ENCODE measurements around the gene PLD6.
A peak's percentile ranks its signal among the peaks of the same experiment; 100 is the strongest.
"Not testable (repeated sequence)": the region's sequence is repeated elsewhere in the genome, so short reads cannot be mapped to it uniquely, and the experiment has no call there.

Gene PLD6, protein sequence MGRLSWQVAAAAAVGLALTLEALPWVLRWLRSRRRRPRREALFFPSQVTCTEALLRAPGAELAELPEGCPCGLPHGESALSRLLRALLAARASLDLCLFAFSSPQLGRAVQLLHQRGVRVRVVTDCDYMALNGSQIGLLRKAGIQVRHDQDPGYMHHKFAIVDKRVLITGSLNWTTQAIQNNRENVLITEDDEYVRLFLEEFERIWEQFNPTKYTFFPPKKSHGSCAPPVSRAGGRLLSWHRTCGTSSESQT

DNA sequence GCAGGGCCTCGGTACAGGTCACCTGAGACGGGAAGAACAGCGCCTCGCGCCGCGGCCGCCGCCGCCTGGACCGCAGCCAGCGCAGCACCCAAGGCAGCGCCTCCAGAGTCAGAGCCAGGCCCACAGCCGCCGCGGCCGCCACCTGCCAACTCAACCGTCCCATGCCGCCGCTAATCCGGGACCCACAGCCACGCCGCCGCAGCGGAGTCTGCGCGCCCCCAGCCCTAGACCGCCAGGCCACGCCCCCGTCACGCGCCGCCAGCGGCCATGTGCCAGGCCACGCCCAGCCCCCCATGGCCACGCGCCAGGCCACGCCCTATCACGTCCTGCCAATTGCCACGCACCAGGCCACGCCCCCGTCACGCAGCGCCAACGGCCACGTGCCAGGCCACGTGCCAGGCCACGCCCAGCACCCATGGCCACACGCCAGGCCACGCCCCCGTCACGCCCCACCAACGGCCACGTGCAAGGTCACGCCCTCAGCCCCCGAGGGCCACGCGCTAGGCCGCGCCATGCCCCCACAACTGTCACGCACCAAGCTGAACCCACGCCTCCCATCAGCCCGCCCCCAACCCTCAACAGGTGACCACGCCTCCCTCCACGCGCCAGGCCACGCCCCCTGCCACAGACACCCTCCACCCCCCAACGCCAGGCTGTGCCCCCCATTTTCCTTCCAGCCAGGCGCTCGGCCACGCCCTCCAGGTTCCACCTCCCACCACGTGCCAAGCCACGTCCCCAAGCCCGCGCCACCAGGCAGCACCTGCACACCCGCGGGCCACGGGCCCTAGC is at the start of gene PLD6:
TSS of gene PLD6 (minus strand) at position 210 of the 789 bp plus-strand sequence. CDS start at position 163, 47 bp downstream.
- peak; percentile 91 for DNase-seq

DNA sequence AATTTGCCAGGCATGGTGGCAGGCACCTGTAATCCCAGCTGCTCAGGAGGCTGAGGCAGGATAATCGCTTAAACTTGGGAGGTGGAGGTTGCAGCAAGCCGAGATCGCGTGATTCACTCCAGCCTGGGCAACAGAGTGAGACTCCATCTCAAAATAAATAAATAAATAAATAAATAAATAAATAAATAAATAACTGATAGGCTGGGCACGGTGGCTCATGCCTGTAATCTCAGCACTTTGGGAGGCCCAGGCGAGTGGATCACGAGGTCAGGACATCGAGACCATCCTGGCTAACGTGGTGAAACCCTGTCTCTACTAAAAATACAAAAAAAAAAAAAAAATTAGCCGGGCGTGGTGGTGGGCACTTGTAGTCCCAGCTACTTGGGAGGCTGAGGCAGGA is 49.6 kb upstream of the PLD6 start:
- DNase-seq, result not testable (repeated sequence)

DNA sequence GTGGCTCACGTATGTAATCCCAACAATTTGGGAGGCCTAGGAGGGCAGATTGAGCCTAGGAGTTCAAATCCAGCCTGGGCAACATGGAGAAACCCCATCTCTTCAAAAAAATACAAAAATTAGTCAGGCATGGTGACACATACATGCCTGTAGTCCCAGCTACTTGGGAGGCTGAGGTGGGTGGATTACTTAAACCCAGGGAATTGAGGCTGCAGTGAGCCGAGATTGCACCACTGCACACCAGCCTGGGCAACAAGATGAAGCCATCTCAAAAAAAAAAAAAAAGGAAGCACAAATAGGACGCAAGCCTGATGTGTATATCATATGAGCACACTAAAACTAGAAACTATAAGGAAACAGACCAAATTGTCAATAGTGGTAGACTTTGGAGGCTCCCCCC is 47.9 kb upstream of the PLD6 start:
- no peak for DNase-seq

DNA sequence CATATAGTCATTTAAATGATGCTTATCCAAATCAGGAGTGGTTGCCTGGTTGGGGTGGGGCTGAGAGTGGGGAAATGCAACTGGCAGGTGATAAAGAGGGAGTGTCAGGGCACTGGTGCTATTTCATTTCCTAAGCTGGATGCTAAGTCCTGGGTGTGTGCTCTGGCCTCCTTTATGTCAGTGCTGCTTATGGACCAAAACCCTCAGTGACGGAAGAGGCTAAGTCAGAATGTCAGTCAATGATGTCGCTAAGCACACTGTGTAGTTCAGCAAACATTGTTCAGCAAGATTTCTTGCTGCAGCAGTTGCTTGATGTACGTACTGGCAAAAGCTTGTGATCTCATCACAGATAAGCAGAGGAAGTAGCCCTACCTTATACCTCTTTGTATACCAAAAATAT is 47.3 kb upstream of the PLD6 start:
- DNase-seq, result no peak

DNA sequence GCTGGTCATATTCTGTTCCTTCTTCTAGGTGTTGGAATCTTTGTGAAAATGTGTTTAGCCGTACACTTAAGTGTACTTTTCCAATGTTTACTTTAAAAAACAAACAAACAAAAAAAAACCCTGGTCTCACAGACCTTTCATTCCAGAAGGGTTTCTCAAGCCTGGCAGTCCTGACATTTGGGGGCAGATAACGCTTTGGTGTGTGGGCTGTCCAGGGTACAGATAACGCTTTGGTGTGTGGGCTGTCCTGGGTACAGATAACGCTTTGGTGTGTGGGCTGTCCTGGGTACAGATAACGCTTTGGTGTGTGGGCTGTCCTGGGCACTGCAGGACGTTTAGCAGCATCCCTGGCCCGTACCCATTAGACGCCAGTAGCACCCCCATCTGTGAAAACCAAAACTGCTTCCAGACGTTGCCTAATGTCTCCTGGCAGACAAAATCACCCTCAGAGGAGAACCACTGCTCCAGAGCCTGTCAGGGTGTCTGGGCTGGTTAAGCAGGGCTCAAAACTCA is 46.1 kb upstream of the PLD6 start:
- DNase-seq, result no peak

DNA sequence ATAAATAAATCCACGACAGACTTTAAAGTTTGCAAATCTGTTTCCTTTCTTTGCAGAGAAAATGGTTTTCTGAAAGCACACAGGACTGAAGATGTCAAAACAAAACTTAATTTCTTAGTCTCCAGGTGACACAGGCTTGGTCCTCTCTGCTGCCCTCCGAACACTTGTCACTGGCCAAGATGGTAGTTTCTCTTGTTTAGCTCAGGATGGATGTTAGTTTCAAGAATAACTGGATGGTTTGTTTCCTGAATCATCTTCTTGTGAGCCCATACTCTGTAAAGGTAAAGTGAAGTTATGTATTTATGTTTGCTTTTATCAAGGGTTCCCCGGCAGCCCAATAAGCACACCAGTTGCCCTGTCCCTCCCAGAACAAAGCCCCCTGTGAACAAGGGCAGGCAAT is 40.7 kb upstream of the PLD6 start:
- no peak for DNase-seq

DNA sequence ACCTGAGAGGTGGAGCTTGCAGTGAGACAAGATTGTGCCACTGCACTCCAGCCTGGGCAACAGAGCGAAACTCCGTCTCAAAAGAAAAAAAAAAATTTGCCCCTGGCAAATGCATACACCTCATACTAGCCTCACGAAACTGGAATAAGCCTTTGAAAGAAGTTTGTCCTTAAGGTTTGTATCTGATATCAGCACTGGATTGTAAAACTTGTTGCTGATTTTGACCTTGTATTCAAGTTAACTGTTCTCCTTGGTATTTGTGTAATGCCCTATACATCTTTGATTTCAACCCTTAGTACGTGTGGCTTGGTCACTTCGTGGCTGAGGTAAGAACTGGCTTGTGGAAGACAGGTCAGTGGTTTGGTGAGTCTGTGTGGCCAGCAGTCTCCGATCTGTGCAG is 37.0 kb upstream of the PLD6 start:
- DNase-seq, result no peak

DNA sequence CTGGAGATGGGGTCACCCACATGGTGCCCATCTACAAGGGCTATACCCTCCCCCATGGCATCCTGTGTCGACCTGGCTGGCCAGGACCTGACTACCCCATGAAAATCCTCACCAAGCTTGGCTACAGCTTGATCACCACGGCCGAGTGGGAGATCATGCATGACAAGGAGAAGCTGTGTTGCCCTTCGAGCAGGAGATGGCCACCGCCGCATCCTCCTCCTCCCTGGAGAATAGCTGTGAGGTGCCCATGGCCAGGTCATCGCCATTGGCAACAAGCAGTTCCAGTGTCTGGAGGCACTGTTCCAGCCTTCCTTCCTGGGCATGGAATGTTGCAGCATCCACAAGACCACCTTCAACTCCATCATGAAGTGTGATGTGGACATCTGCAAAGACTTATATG is 36.1 kb upstream of the PLD6 start:
- no peak for DNase-seq

DNA sequence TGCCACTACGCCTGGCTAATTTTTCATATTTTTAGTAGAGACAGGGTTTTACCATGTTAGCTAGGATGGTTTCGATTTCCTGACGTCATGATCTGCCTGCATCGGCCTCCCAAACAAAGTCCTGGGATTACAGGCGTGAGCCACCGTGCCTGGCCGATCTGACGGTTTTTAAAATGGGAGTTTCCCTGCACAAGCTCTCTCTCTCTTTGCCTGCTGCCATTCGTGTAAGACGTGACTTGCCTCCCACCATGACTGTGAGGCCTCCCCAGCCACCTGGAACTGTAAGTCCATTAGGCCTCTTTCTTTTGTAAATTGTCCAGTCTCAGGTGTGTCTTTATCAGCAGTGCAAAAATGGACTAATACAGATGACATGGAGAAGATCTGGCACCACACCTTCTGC is 35.5 kb upstream of the PLD6 start:
- DNase-seq, result no peak

DNA sequence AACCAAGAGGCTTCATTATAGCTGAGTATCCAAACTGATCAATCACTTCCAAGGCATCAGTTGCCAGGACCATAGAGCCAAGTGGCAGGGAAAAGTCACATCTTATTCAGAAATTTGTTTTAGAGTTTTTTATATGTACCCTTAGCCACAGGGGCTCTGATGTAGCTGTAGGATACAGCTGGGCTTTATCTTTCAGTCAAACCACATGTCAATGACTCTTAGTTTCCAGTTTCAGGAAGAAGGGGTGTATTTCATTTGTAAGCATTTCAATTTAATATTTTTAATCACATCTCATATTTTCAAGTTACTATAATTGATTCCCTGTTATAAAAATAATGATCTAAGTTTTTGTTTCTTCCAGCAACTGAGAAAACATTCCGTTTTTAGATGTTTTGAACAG is 33.7 kb upstream of the PLD6 start:
- DNase-seq, result no peak

DNA sequence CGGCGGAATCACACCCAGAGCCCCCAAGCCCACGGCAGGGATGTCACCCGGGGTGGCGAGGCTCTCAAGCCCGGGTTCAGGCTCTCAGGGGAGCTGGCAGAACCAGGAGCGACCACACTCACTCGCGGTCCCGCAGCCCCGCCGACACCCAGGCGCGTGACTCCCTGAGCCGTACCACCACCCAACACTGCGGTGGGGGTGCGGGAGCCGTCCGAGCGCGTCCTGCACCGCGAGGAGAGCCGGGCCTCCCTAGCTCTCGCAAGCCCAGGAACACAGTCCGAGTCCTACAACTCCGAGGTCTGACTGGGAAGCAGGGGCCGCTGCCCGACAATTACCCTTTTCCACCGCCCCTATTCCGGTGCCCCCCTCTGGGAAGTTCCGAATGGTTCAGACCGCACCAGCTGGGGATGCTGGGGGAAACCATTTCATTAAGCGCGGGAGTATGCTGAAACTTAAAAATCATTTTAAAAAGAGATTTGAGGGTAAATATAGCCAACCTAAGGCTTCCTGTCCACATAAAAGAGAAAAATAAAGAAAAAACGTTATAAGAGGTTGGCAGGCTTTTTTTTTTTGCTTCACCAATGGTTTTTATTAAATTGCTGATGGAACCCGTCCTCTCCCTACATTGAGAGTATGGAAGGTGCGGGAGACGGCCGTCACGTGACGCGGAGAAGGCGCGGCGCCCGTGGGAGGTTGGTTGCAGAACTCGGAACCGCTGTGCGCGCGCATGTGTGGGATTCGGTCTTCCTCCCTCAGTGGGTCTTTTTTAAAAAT is 31.1 kb upstream of the PLD6 start, which contains the start of gene FLCN:
TSS of gene FLCN (minus strand) at position 143 of the 774 bp plus-strand sequence. CDS start 9,031 bp downstream, outside the sequence.
- peak; percentile 93 for DNase-seq

DNA sequence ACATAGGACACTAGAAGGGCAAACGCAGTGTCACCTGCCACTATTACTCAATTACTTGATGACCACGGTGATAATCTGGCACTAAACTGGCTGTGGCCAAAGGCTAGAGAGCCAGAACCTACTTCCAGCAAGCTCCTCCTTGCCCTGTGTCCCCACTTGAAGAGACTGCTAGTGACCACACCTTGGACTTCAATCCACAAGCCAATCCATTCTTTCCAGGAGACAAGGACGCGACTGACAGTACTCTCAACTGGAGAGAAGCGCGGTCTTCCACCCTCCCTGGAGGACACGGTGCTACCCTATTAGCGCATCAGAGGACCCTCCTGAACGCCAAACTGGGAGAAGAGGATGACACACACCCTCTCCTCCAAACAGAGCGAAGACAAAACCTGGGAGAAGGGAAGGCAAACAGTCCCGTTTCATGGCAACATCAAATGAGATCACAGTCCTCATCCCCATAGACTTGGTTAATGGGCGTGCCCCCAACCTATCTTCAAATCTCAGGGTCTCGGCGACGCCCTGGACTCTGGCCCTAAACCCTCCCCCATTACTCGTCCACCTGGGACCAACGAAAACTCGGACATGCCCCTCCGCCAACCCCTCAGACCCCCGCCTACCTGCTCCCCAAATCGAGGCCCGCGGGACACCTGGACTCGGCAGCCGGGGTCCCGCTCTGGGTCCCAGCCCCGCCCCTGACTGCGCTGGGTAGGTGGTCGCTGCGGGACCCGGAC is 30.3 kb upstream of the PLD6 start:
- DNase-seq, result peak; percentile 10

DNA sequence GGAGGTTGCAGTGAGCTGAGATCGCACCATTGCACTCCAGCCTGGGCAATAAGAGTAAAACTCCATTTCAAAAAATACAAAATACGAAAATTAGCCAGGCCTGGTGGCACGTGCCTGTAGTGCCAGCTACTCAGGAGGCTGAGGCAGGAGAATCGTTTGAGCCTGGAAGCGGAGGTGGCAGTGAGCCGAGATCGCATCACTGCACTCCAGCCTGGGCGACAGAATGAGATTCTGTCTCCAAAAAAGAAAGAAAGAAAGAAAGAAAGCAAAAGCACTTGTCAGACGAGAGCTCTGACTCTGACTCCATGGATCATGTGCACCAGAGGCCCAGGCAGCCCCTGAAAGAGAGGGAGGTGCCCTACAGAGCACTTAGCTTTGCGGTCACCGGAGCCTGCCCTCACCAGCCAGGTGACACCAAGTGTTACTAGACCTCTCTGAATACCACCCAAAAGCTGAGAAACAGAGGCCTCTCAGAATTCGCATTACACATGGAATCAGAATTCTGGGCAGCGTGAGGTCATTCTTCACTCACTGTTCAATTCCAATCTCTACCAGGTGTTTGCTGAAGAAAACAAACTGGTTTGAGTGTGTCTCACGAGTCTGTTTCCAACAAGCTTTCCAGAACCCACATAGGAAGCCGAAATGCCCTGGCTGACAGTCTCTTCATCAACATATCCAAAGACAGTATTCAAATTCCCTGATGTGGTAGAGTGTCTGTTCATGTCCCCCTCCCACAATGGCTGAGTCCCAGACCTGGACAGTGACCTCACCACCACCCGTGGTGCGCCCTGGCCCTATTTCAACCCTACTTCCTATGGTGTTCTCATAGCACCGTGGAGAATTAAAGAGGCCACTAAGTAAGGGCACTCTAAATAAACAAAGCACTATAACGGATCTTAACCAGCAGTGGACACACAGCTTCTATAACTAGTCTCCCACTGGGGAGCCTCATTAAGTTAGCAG is 29.4 kb upstream of the PLD6 start:
- no peak for DNase-seq

DNA sequence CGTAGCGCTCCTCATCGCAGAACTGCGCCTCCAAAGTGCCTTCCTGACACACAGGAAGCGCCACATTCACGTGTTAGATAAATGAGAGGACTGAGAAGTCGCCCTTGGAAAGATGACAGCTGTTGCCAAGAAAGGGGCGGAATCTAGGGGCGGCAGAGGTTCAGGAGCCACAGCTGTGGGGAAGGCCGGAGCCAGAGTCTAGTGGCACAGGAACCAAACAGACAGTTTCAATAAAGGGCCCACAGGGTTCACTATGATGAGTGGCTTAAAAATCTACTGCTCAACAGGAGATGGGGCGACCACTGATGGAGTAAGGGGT is 26.1 kb upstream of the PLD6 start:
- DNase-seq, result no peak

DNA sequence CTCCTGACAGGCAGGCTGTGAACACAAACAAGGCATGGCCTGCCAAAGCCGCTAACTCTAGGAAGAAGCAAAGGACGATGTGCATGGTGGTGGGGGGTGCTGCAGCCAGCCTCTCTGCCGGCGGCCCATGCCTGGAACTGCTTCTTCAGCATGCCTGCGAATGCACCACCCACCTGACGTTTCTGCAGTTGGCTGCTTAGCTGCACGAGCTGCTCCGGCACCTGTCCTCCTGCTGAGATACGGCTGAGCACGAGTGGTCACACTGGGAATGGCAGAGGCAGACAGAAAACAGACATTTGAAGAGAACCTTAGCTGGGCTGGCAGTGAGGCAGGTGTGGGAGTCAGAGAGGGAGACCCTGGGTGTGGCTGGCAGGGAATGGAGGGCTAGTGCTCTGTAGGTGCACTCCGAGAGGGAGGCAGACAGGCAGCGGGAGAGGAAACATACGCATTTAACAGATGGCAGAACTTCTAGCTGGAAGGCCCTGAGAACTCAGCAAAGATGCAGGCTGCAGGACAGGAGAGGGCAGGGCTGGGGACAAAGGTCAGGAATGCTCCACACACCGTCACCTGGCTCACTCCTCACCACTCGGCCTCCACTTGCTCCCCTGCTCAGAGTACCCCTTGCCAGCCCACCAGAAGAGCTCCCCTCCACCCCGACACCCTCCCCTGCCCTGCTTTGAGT is 25.6 kb upstream of the PLD6 start:
- no peak for DNase-seq

DNA sequence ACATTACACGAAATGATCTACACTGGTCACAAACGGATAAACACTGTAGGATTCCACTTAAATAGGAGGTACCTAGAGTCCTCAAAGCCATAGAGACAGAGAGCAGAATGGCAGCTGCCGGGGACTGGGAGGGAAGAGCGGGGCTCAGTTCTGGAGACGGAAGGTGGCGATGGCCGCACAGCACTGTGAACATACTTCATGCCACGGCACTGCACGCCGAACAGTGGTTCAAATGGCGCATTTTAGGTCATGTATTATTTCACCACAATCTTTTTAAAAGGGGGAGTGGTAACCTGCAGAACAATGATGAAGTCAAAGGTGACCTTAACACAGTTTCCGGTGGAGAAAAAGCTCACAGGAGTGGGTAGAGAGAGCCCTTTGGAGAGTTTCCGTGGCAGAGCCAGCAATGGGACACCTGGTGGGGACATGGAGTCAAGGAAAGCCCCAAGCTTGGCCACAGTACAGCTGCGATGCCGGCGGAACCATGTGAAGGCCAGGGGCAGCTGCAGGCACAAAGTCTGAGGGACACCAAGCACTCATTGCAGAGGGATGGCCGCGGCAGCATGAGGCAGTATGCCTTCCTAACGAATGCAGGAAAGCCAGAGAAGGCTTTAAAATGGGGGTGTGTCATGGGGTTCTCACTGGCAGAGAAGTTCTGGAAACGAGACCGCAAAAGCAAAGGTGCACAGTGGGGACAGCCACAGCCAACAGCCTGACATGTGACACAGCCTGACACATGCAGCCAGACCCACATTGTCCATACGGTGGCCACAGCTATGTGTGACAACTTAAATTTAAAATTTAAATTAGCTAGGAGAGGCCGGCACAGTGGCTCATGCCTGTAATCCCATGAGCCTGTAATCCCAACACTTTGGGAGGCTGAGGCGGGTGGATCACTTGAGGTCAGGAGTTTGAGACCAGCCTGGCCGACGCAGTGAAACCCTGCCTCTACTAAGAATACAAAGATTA is 23.6 kb upstream of the PLD6 start:
- DNase-seq, result no peak

DNA sequence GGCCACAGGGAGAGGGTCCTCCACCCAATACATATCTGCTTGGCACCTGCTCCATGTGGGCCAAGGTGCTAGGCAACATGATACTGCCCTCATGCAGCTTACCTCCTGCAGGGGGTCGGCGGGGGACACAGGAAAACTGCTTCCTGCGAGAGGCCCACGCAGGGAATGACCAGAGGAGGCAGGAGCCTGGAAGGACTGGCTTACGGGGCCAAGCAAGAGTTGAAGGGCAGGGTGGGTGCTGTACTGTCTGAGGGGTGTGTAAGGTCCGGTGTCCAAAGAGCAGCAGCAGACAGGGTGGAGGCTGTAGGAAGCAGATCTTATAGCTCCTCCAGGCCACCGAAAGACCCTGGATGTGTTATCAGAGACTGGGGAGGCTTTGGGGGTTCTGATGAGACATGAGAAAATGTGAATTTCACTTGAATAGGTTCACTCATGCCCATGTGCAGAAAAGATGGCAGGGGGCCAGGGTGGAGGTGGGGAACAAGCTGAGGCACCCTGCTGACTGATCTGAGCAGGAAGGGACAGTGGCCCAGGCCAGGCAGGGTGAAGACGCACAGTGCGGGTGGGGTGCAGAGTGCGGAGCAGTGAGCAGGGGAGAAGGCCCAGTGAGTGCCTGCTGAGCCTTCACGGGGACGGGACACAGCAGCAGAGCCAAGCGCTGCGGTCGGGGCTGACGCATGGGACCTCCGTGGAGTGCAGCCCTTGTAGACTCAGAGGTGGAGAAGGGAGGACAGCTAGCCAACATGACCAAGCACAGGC is 22.6 kb upstream of the PLD6 start:
- no peak for DNase-seq

DNA sequence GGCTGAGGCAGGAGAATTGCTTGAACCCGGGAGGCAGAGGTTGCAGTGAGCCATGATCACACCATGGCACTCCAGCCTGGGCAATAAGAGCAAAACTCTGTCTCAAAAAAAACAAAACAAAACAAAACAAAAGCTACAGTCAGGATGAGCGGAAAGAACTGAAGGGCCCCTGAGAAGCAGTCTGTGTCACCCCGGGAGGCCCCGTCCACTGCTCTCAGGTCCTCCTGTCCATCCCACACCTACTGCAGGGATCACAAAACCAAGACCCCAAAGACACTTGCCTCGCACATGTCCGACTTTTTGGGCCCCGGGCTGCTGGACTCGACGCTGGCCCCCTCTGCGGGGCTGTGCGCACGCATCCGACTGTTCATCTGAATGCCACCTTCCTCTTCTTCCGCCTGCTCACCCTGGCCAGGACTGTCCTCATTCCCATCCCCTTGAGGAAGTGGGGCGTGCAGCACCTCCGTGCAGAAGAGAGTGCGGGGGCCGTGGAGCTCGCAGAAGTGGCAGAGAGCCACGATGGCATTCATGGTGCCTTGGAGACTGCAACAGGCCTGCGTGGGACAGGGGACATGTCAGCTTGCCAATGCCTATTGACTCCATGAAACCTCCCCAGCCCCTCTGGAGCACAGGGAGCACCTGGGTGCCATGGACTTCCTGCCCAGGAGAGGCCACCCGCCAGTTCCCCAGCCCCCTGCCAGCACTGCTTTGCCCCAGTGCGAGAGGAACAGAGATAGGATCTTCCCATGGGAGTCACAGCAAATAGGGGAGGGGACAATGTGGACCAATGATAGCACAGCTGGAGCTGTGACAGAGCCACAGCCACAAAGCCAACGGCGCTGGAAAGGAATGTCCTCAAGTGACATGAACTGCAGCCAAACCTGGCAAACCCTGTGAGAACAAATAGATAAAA is 21.7 kb upstream of the PLD6 start:
- no peak for DNase-seq
